GM20431 (cell line): ENCODE results near the gene SCYGR1.
"Not testable (repeated sequence)": the region's sequence is repeated elsewhere in the genome, so short reads cannot be mapped to it uniquely, and the experiment has no call there.

Source experiments
- in situ Hi-C: fragments of 300-500 bp; cut with MseI, MboI; formaldehyde crosslinking; loops from one replicate; pipeline ENCODE4 v1.15.0; 2020; ENCODE audit warnings: low sequenced_read_pairs; ENCODE audit not compliant: unreplicated experiment

Gene SCYGR1

GRCh38 chr2:227406177-227407031 is 18.7 kb upstream of the SCYGR1 start:
- in situ Hi-C loops: loop anchor here (25.0 kb wide), 1 partner anchor 356 kb away; no protein-coding TSS in a partner anchor

- in situ Hi-C loops: loop anchor here (25.0 kb wide), 1 partner anchor 358 kb away; no protein-coding TSS in a partner anchor
Measured at GRCh38 chr2:227404585-227405271, 17.0 kb upstream of the SCYGR1 start.

- in situ Hi-C loops: loop anchor here (25.0 kb wide), 1 partner anchor 359 kb away; no protein-coding TSS in a partner anchor
Measured at GRCh38 chr2:227402959-227403358, 15.2 kb upstream of the SCYGR1 start.

GRCh38 chr2:227402321-227402720 is 14.6 kb upstream of the SCYGR1 start:
- in situ Hi-C loops: loop anchor here (25.0 kb wide), 1 partner anchor 360 kb away; no protein-coding TSS in a partner anchor

GRCh38 chr2:227401550-227401949 is 13.8 kb upstream of the SCYGR1 start:
- in situ Hi-C loops: loop anchor here (25.0 kb wide), 1 partner anchor 361 kb away; no protein-coding TSS in a partner anchor

- in situ Hi-C loops: no loop called here
Measured at GRCh38 chr2:227398684-227399670, 11.2 kb upstream of the SCYGR1 start.

- in situ Hi-C loops: no loop called here
Measured at GRCh38 chr2:227397562-227397961, 9.8 kb upstream of the SCYGR1 start.

- in situ Hi-C loops: no loop called here
Measured at GRCh38 chr2:227395556-227395955, 7.8 kb upstream of the SCYGR1 start.

- in situ Hi-C loops: no loop called here
Measured at GRCh38 chr2:227394401-227394800, 6.7 kb upstream of the SCYGR1 start.

GRCh38 chr2:227390468-227391256 is 2.9 kb upstream of the SCYGR1 start:
- in situ Hi-C loops: no loop called here

GRCh38 chr2:227389661-227390060 is 1.9 kb upstream of the SCYGR1 start:
- in situ Hi-C loops: no loop called here

- in situ Hi-C loops: no loop called here
Measured at GRCh38 chr2:227389231-227389630, 1.5 kb upstream of the SCYGR1 start.

- in situ Hi-C loops: no loop called here
Measured at GRCh38 chr2:227388537-227389011, 825 bp upstream of the SCYGR1 start.

- in situ Hi-C loops: no loop called here
Measured at GRCh38 chr2:227386630-227387029, 1.1 kb downstream of the SCYGR1 start.

- in situ Hi-C loops: no loop called here
Measured at GRCh38 chr2:227383686-227384085, 4.1 kb downstream of the SCYGR1 start.

GRCh38 chr2:227382241-227382835 is 5.4 kb downstream of the SCYGR1 start:
- in situ Hi-C loops: not testable (repeated sequence)

GRCh38 chr2:227379095-227379494 is 8.7 kb downstream of the SCYGR1 start, which contains the start of gene TM4SF20:
TSS of gene TM4SF20 (minus strand) at chr2:227379306. CDS start at chr2:227379268, 38 bp downstream.
- in situ Hi-C loops: no loop called here

GRCh38 chr2:227378371-227378782 is 9.4 kb downstream of the SCYGR1 start:
- in situ Hi-C loops: no loop called here
